A549 (cell line): ENCODE measurements around the gene ACADVL.

Source experiments
- CTCF ChIP-seq: fragments of >200 bp; sonication (Bioruptor Twin); formaldehyde crosslinking; IDR thresholded peaks from 3 replicates; pipeline ENCODE4 v1.5.1; 2016
- KDM5A ChIP-seq: fragments of 200-600 bp; sonication (generic); IDR thresholded peaks from 2 replicates; pipeline ENCODE4 v1.6.1; 2016; ENCODE audit warnings: antibody characterized with exemption, mild to moderate bottlenecking
- MAZ ChIP-seq: fragments of 150-350 bp; IDR thresholded peaks from 2 replicates; pipeline ENCODE4 v1.6.1; 2014; ENCODE audit warnings: antibody characterized with exemption, low read depth, low read length, borderline replicate concordance

DNA sequence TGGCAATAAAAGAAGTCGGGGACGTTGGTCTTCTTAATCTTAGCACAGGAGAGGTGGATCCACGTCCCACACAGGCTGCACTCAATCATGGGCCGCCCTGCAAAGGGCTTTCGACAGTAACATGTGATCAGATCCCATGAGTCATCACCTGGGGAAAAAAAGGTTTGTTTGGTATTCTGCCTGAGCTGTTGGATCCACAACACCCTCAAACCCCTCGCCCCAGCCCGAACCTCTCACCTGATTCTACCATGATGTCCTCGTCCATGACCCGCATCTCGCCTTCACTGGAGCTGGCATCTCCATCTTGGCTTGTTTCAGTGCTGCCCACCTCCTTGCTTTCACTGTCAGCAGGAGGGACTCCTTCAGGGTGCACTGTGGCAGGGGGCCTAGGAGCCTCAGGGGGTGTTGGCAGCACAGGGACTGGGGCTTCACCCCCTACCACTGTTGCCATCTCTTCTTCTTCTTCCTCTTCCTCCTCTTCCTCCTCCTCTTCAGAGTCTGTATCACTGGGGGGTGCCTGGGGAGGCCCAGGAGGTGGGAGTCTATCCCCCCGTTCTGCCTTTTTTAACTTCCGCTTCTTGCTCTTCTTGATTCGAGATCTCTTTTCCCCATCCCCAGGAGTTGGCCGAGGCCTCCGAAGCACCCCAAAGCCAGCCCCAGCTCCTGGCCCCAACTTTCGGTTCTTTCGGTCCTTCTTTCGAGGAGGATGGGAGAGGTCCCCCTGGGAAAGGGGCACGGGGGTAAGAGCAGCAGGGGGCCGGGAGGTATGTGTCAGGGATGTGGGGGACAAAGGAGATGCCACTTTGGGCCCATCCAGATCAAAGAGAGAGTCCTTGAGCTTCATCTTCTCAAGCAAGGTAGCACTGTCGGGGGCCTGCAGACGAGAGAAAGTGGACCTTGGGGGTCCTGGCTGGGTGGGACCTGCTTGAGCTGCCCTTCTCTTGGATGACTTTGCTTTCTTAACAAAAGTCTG, 16.2 kb downstream of the ACADVL start:
- TF ChIP-seq CTCF, result no peak
- no peak for TF ChIP-seq KDM5A
- no peak for TF ChIP-seq MAZ
